T-helper 17 cell (primary cell): Measurements from ENCODE around the gene GZMH. TPM values are rescaled to one million over a fixed set of nuclear protein-coding genes. Genes with fewer than 3 reads are reported as not detected.
"Not testable (repeated sequence)": the region's sequence is repeated elsewhere in the genome, so short reads cannot be mapped to it uniquely, and the experiment has no call there.

Experiments
- ATAC-seq: fragments of 150-1000 bp; cut with Tn5 transposase; 2 replicates; pipeline ENCODE4 v1.10.0; 2021; ENCODE audit warnings: mild to moderate bottlenecking, moderate library complexity
- DNase-seq, 3 donors: peaks; one replicate each; pipeline versions ENCODE4 v3.0.0 to v3.0.0-alpha.2; 2020 to 2021
- H3K9me3 ChIP-seq: one replicate; pipeline ENCODE4 v1.7.0; 2013; ENCODE audit warnings: low read length, mild to moderate bottlenecking; ENCODE audit not compliant: control insufficient read depth, poor library complexity, severe bottlenecking
- H3K27ac Mint-ChIP-seq: one replicate; pipeline ENCODE4 v1.8.0; 2022; ENCODE audit warnings: mild to moderate bottlenecking, moderate library complexity, mixed read lengths
- H3K27me3 Mint-ChIP-seq: one replicate; pipeline ENCODE4 v1.8.0; 2022; ENCODE audit warnings: mixed read lengths
- H3K36me3 Mint-ChIP-seq: one replicate; pipeline ENCODE4 v1.8.0; 2022; ENCODE audit warnings: low read depth, mixed read lengths
- H3K4me1 Mint-ChIP-seq: one replicate; pipeline ENCODE4 v1.8.0; 2022; ENCODE audit warnings: mild to moderate bottlenecking, mixed read lengths
- H3K4me3 Mint-ChIP-seq: one replicate; pipeline ENCODE4 v1.8.0; 2022; ENCODE audit warnings: mild to moderate bottlenecking, moderate library complexity, mixed read lengths
- total RNA-seq, 4 donors: library from RNA in 2 of 4; stranded (reverse) in 2 of 4; gene quantifications; one replicate each; pipeline ENCODE4 v1.2.3 and lab custom pipeline; 2022 to 2026

Gene GZMH
- total RNA-seq (1 to 10 TPM in 1 of 2 donors, not detected in 1; 2.0 TPM), total RNA-seq (lab: John Stamatoyannopoulos, UW) (0 reads per million in 2 donors)

GRCh38 chr14:24609655-24610344, at the start of gene GZMH:
Gene GZMH (minus strand): TSS chr14:24609685. CDS start chr14:24609613, 72 bp downstream.
- Mint-ChIP-seq H3K4me3 (no peak within 1 kb of the TSS), H3K4me1 (peaks cover 11% of the 10 kb centered on the region), H3K27ac (no peak within 1 kb of the TSS), H3K36me3 (no peaks in the 10 kb centered on the region), H3K27me3 (peaks cover 9% of the 10 kb centered on the region)
- no peaks in the 10 kb centered on the region for H3K9me3 ChIP-seq
- no peak for ATAC-seq
- DNase-seq = no peak

- H3K4me1 Mint-ChIP-seq, H3K27me3 Mint-ChIP-seq, ATAC-seq, H3K9me3 ChIP-seq, H3K4me3 Mint-ChIP-seq, H3K36me3 Mint-ChIP-seq, H3K27ac Mint-ChIP-seq, DNase-seq: not testable (repeated sequence)
These were observed 38.9 kb upstream of the GZMH start for GRCh38 chr14:24648361-24648760.

GRCh38 chr14:24639905-24640304, 30.4 kb upstream of the GZMH start:
- H3K27ac Mint-ChIP-seq = no peak overlapping the region
- H3K4me3 Mint-ChIP-seq = no peak overlapping the region
- no peaks in the 10 kb centered on the region for H3K4me1 Mint-ChIP-seq
- H3K36me3 Mint-ChIP-seq = peaks cover 3% of the 10 kb centered on the region
- DNase-seq = no peak
- no peaks in the 10 kb centered on the region for H3K9me3 ChIP-seq
- no peak for ATAC-seq
- peaks cover 23% of the 10 kb centered on the region for H3K27me3 Mint-ChIP-seq

GRCh38 chr14:24639270-24639669, 29.8 kb upstream of the GZMH start:
- no peaks in the 10 kb centered on the region for H3K9me3 ChIP-seq
- Mint-ChIP-seq H3K4me3 (no peak overlapping the region), H3K4me1 (no peaks in the 10 kb centered on the region), H3K27me3 (peaks cover 22% of the 10 kb centered on the region), H3K27ac (no peak overlapping the region), H3K36me3 (peaks cover 3% of the 10 kb centered on the region)
- DNase-seq (no peak), ATAC-seq (no peak)

GRCh38 chr14:24634158-24634557, 24.7 kb upstream of the GZMH start, which contains the start of gene GZMB:
Gene GZMB (minus strand): TSS chr14:24634190. CDS start chr14:24634160, 30 bp downstream.
- Mint-ChIP-seq H3K4me1 (peaks cover 4% of the 10 kb centered on the region), H3K4me3 (no peak within 1 kb of the TSS), H3K27ac (peak within 1 kb of the TSS; percentile 43), H3K27me3 (peaks cover 11% of the 10 kb centered on the region), H3K36me3 (no peaks in the 10 kb centered on the region)
- H3K9me3 ChIP-seq = no peaks in the 10 kb centered on the region
- ATAC-seq (peak; percentile 50), DNase-seq (no peak)

GRCh38 chr14:24633353-24633752, 23.9 kb upstream of the GZMH start:
- no peaks in the 10 kb centered on the region for H3K36me3 Mint-ChIP-seq
- ATAC-seq (no peak), DNase-seq (no peak)
- peaks cover 4% of the 10 kb centered on the region for H3K4me1 Mint-ChIP-seq
- no peaks in the 10 kb centered on the region for H3K9me3 ChIP-seq
- H3K4me3 Mint-ChIP-seq = no peak overlapping the region
- H3K27ac Mint-ChIP-seq = peak overlapping the region; percentile 43
- H3K27me3 Mint-ChIP-seq = peaks cover 10% of the 10 kb centered on the region

- H3K27ac Mint-ChIP-seq = peak overlapping the region; percentile 43
- peaks cover 12% of the 10 kb centered on the region for H3K27me3 Mint-ChIP-seq
- no peak overlapping the region for H3K4me3 Mint-ChIP-seq
- DNase-seq = no peak
- no peaks in the 10 kb centered on the region for H3K36me3 Mint-ChIP-seq
- no peaks in the 10 kb centered on the region for H3K9me3 ChIP-seq
- peaks cover 4% of the 10 kb centered on the region for H3K4me1 Mint-ChIP-seq
- ATAC-seq = no peak
These were observed 23.3 kb upstream of the GZMH start for GRCh38 chr14:24632761-24633160.

GRCh38 chr14:24632336-24632735, 22.9 kb upstream of the GZMH start:
- no peaks in the 10 kb centered on the region for H3K9me3 ChIP-seq
- DNase-seq (no peak), ATAC-seq (no peak)
- Mint-ChIP-seq H3K4me3 (no peak overlapping the region), H3K27ac (peak overlapping the region; percentile 43), H3K36me3 (no peaks in the 10 kb centered on the region), H3K27me3 (peaks cover 16% of the 10 kb centered on the region), H3K4me1 (peaks cover 4% of the 10 kb centered on the region)

GRCh38 chr14:24631749-24632335, 22.4 kb upstream of the GZMH start:
- ATAC-seq = no peak
- Mint-ChIP-seq H3K4me1 (peaks cover 4% of the 10 kb centered on the region), H3K36me3 (no peaks in the 10 kb centered on the region), H3K27me3 (peaks cover 16% of the 10 kb centered on the region), H3K4me3 (no peak overlapping the region), H3K27ac (no peak overlapping the region)
- no peaks in the 10 kb centered on the region for H3K9me3 ChIP-seq
- no peak for DNase-seq

GRCh38 chr14:24630872-24631477, 21.5 kb upstream of the GZMH start:
- Mint-ChIP-seq H3K4me1 (peaks cover 4% of the 10 kb centered on the region), H3K27me3 (peaks cover 16% of the 10 kb centered on the region), H3K36me3 (no peaks in the 10 kb centered on the region), H3K4me3 (no peak overlapping the region), H3K27ac (no peak overlapping the region)
- DNase-seq = no peak
- no peak for ATAC-seq
- no peaks in the 10 kb centered on the region for H3K9me3 ChIP-seq

GRCh38 chr14:24630087-24630871, 20.8 kb upstream of the GZMH start:
- no peak for DNase-seq
- H3K27me3 Mint-ChIP-seq = peaks cover 16% of the 10 kb centered on the region
- no peaks in the 10 kb centered on the region for H3K9me3 ChIP-seq
- H3K36me3 Mint-ChIP-seq = no peaks in the 10 kb centered on the region
- H3K27ac Mint-ChIP-seq = no peak overlapping the region
- H3K4me3 Mint-ChIP-seq = no peak overlapping the region
- no peak for ATAC-seq
- H3K4me1 Mint-ChIP-seq = peaks cover 4% of the 10 kb centered on the region

GRCh38 chr14:24629521-24629920, 20.0 kb upstream of the GZMH start:
- H3K4me1 Mint-ChIP-seq = peaks cover 4% of the 10 kb centered on the region
- ATAC-seq (no peak), DNase-seq (no peak)
- H3K36me3 Mint-ChIP-seq = no peaks in the 10 kb centered on the region
- peaks cover 16% of the 10 kb centered on the region for H3K27me3 Mint-ChIP-seq
- H3K9me3 ChIP-seq = no peaks in the 10 kb centered on the region
- H3K27ac Mint-ChIP-seq = no peak overlapping the region
- no peak overlapping the region for H3K4me3 Mint-ChIP-seq

GRCh38 chr14:24613747-24614146, 4.3 kb upstream of the GZMH start:
- no peaks in the 10 kb centered on the region for H3K9me3 ChIP-seq
- ATAC-seq = no peak
- Mint-ChIP-seq H3K27me3 (no peaks in the 10 kb centered on the region), H3K4me1 (peaks cover under 1% of the 10 kb centered on the region), H3K27ac (no peak overlapping the region), H3K4me3 (no peak overlapping the region), H3K36me3 (no peaks in the 10 kb centered on the region)
- DNase-seq = no peak
